GM12878 (cell line): Measurements from ENCODE around the gene TMEM181.

Source experiments
- DPF2 ChIP-seq: fragments of 450-650 bp; IDR thresholded peaks from 2 replicates; pipeline ENCODE4 v1.6.1; 2017; ENCODE audit warnings: mild to moderate bottlenecking
- GABPA ChIP-seq: IDR thresholded peaks from 2 replicates; pipeline ENCODE4 v1.6.1; 2014; ENCODE audit warnings: antibody characterized with exemption, low read depth, mild to moderate bottlenecking, inconsistent platforms
- TAF1 ChIP-seq: IDR thresholded peaks from 2 replicates; pipeline ENCODE4 v1.6.1; 2011; ENCODE audit warnings: mild to moderate bottlenecking, low read depth, low read length, borderline replicate concordance
- TF ChIP-seq, protein P1 (sequence below), 3 experiments: IDR thresholded peaks in 2 of 3; conservative IDR thresholded peaks in 1 of 3; 2 replicates each; pipeline ENCODE4 v1.5.1; 2011; ENCODE audit warnings: low read depth in 3 of 3, low read length in 3 of 3, mild to moderate bottlenecking in 3 of 3, control low read depth in 2 of 3, moderate library complexity in 2 of 3, inconsistent platforms in 1 of 3, mixed read lengths in 1 of 3; ENCODE audit not compliant: control insufficient read depth in 2 of 3, insufficient read depth in 1 of 3; ENCODE audit errors: extremely low read depth in 1 of 3

DNA sequence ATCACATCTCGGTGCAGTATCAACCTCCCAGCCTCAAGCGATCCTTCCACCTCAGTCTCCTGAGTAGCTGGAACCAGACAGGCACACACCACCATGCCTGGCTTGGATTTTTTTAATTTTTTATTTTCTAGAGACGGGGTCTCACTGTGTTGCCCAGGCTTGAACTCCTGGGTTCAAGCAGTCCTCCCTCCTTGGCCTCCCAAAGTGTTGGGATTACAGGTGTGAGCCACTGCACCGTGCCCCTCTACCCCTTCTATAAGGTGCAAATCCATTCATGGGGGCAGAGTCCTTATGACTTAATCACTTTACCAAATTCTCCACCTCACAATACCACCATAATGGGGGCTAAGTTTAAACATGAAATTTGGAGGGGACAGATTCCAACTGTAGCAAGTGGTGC is 37.7 kb downstream of the TMEM181 start:
- TF ChIP-seq TAF1 = no peak
- no peak for TF ChIP-seq DPF2
- no peak for TF ChIP-seq GABPA
- TF ChIP-seq, protein P1, sequence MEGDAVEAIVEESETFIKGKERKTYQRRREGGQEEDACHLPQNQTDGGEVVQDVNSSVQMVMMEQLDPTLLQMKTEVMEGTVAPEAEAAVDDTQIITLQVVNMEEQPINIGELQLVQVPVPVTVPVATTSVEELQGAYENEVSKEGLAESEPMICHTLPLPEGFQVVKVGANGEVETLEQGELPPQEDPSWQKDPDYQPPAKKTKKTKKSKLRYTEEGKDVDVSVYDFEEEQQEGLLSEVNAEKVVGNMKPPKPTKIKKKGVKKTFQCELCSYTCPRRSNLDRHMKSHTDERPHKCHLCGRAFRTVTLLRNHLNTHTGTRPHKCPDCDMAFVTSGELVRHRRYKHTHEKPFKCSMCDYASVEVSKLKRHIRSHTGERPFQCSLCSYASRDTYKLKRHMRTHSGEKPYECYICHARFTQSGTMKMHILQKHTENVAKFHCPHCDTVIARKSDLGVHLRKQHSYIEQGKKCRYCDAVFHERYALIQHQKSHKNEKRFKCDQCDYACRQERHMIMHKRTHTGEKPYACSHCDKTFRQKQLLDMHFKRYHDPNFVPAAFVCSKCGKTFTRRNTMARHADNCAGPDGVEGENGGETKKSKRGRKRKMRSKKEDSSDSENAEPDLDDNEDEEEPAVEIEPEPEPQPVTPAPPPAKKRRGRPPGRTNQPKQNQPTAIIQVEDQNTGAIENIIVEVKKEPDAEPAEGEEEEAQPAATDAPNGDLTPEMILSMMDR (IDR thresholded peaks at IDR 0.05 in 2 of 3, conservative IDR thresholded peaks at IDR 0.05 in 1 of 3; ENCODE audit: control insufficient read depth in 2 of 3, extremely low read depth in 1 of 3, insufficient read depth in 1 of 3, low read depth in 3 of 3, low read length in 3 of 3) = no peak
